Measurements from ENCODE around the gene PTPN20.

The PTPN20 gene

DNA sequence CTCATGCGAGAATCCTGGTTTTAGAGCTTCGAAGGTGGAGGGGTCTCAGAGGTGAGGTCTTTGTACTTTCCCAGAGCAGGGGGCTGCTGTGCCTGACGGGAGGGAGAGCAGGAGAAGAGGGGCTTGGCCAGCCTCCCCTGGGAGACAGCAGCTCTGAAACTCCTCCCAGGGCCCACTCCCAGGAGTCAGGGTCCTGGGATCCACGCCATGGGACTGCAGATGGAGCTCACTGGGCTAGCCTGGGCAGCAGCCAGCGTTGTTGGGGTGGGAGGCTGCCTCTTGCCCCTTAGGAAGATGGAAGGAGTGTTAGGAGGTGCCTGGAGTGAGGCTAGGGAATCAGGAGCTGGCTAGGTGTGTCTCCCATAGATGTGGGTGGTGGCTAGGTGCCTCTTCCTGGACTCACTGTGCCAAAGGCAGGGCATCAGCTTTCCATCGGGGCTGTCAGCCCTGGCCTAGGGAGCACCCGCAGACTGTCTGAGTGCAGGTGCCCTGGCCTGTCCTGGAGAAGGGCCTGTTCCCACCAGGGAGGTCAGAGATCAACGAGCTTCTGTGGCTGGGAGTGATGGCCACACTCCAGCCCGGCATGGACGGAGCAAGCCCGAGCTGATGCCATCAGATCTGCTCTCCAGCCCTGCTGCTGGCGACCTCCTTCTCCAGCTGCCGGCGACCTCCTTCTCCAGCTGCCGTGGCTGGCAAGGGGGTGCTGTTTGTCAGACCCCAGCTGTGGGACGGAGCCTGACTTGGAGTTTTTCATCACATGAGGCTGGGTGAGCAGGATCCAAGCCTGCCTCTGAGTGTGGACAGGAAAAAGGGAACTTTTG, 111.3 kb downstream of the PTPN20 start:
- FAIRE-seq, result no peak

DNA sequence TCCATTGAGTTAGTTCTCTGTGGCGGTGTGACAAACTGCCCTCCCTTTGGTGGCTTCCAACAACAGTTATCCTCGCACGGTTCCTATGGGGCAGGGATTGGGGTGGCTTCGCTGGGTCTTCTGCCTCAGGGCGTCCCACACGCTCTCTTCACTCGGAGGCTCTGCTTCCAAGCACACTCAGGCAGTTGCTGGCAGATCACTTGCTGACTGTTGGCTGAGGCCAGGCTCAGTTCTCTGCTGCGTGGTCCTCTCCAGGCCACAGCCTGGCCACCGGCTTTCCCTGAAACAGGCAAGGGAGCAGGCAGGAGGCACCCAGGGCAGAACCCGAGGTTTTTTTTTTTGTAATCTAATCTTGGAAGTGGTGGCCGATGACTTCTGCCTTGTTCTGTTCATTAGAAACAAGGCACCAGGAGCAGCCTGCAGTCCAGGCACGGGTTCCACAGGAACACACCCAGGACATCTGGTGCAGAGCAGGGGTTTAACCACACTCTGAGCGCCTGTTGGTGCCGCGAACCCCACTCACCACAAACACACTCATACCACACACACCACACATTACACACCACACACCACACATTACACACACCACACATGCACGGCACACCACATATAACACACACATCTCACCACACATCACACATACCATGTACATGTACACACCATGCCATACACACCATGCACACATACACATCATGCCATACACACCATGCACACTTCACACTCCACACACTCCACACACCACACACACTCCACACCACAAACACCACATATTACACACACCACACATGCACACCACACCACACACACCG, 112.2 kb downstream of the PTPN20 start:
- no peak for FAIRE-seq

DNA sequence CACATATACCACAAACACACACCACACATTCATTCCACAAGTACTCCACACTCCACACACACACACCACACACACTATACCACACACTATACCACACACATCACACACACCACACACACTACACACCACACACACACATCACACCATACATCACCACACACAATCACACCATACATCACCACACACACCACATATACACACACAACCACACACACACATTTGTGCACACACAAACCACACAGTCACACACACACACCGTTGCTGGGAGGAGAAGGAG, 112.8 kb downstream of the PTPN20 start:
- no peak for FAIRE-seq

DNA sequence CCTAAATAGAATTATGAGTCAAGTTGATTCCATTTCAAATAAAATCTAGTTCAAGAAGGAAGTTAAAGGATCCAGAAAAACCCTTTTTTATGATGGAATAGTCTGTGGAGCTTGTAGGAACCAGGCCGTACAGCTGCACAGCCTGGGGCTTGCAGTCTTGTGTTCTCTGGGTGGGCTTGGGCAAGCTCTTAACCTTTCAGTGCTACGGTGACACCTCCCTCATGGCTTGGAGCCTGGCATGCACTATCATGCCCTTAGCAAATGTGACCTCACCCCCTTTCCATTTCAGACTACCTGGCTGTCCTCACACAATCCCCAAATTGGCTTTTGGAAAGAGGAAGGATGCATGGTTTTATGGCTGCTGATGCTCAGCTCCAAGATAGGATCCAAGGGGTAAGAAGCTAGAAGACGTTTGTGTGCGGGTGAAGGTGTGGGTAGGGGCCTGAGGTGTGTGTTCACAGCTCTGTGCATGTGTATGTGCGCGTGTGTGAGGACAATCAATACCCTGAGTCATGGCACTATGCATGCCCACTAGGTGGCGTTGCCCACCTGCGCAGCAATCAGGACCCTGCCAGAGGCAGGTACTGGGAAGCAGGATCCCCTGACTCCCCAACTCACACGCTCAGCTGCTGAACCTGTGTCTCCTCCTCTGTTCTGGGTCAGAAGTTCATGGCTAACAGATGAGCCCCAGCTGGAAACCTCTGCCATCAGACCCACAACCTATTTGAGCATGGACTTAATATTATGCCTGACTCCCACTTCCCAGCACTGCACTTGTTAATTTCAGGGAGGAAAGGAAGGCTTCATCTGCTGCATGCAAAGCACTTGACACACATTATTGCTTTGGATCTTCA, 113.4 kb downstream of the PTPN20 start:
- no peak for FAIRE-seq

DNA sequence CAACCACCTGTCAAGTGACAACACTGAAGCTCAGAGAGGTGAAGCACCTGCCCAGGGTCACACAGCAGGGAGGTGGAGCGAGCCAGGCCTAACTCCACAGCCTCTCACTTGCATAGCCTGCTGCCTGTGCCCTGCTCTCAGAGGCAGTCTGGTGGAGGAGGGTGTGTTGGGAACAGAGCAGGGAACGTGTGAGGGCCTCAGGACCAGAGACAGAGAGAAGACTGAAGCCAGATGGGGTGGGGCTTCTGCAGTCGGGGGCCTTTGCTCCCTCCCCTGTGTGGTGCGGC, 114.0 kb downstream of the PTPN20 start:
- FAIRE-seq, result no peak

DNA sequence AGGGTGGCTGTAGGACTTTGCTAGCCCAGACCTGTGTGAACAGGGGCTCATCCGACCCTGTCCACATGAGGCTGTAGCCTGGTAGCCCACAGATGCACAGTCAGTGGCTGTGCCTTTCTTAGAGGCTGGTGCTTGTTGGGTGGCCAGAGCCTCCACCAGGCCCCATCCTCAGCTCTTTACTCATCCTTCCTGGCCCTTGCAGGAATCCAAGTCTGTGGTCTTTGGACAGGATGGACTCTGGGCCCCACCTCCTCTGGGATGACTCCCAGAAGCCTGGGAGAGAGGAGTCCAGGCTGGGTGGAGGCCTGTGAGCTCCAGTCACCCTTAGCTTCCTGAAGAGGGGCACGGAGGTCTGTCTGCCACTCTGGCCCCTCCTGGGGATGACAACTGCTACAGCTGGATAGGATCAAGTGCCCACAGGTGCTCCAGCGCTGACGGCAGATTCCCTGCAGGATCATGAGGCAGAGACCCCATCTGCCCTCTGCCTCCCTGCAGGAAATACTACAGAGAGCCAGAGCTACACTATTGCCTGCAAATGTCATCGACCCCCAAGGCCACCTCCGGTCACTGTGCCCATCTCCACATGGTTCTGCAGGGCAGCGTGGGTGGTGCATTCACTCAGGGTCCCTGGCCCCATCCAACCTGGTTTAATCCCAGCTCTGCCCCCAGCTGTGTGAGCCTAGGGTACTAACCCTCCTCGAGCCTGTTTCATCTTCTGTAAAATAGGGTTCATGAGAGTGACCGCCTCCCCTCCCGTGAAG, 114.5 kb downstream of the PTPN20 start:
- FAIRE-seq, result no peak

DNA sequence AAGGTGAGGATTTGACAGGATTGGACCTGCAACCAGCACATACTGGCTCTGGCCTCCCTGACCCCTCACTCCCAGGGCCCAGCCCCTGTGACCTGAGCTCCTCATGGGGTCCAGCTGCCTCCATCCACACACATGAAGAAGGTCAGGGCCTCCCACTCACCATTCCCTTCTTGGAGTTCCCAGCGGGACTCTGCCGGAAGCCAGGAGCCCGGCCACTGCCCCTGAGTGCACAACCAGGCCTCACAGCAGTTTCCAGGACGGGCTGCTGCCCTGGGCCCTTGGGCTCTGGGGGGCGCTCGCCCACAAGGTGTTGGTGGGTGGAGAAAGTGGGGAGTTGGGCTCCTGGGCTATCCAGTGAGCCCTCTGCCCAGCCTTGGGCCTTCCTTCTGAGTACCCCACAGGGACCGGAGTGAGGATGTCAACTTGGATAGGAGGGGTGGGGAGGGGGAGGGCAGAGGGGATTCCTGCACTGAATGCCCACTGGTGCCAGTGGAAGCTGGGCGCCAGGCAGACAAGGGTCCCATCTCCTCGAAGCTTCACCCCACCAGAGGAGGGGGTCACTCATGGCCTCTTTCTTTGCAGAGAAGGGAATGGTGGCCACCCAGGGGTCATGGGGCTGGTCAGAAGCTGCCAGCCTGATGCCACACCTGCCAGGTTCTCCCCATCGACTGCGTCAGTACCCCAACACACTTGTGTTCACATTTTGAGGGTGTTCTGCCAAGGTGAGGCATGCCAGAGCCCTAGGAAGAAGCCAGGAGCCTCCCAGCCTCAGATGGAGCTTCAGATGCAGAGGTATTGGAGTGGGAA, 115.3 kb downstream of the PTPN20 start:
- FAIRE-seq, result no peak

DNA sequence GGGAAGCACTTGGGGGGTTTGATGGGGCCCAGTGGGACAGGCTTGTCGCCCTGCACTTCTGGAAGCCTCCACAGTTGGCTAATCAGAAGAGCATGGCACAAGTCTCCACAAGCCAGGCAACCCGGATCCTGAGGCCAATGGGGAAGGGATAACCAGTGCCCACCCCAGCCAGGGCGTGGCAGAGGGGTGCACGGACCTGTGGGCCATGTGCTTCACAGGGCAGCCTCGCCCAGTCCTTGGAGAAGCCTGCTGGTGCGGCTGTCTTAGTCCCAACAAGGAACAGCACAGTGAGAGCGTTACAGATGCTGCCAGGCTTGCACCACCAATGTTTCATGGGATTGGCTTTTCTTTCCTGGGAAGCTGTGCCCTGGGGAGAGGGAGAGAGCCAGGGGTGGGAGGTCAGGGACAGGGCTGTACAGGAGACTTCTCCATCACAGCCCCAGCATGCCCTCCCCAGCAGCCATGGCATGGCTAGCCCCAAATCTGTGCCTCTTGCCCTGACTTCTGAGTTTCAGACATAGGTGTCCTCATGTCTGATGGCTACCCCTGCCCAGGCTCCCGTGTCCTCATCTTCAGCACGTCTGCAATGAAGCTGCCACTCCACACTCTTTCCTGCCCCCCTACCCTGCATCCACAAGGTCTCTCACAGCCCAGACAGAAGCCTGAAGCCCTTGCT, 116.0 kb downstream of the PTPN20 start:
- FAIRE-seq, result no peak

DNA sequence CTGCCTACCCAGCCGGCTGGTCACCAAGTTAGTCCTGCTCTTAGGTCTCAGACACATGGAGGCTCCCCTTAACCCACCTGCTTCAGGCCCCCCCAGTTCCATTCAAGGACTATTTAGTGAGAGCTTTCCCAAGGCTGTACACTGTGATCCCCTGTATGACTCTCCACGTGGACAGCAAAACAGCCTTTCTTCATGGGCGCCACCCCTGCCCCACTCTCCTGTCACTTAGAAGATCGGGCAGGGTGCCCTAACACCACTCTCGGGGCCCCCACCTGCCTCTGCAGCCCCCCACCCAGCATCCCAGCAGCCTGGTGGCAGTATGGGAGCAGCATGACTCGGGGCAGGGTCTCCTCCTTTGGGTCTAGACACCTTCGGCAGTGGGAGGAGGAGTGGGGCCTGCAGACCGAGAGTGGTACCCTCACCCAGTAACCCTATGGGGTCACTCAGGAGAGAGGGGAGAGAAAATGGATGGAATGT, 116.6 kb downstream of the PTPN20 start:
- FAIRE-seq, result no peak

DNA sequence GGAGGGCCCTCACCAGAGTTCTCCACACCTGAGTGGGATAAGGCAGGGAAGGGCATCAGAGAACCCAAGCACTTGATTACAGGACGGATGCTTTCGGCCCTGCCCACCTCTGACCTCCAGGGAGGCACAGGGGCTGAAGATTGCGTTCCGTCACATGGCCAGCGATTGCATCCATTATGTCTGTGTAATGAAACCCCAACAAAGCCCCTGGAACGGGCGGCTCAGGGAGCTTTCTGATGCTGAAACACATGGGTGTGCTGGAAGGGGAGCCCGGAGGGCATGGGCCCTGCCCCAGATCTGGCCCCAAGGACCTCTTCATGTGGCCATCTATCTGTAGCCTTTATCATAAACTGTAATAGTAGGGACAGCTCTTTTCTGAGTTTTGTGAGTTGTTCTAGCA, 117.2 kb downstream of the PTPN20 start:
- FAIRE-seq, result no peak

DNA sequence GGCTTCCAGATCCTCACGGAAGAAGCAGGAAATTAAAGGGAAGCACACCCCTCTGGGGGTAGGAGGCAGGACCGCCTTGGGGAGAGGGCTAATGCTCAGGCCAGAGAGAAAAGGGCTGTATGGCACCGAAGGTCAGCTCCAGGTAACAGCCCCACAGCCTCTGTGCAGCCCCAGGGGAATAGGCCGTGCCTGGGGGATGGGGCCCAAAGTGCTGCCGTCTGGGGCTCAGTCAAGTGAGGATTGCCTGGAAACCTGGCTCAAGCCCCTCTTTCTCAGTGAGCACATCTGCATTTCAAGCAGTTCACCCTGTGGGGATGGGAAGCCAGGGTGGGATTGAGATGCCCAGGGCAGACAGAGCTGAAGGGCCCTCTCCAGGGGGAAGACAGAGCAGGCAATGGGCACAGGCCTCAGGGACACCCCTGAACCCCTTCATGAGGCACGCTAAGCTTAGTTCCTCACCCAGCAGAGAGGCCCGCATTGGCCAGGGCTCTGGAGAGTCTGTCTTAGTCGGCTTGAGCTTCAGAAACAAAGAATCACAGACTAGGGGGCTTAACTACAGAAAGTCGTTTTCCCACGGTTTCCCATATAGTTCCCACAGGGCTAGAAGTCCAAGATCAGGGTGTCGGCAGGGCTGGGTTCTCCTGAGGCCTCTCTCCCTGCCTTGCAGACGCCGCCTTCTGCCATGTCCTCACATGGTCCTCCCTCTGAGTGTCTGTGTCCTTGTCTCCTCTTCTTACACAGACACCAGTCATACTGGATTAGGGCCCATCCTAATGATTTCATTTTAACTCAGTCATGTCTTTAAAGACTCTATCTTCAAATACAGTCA, 118.2 kb downstream of the PTPN20 start:
- FAIRE-seq, result no peak

DNA sequence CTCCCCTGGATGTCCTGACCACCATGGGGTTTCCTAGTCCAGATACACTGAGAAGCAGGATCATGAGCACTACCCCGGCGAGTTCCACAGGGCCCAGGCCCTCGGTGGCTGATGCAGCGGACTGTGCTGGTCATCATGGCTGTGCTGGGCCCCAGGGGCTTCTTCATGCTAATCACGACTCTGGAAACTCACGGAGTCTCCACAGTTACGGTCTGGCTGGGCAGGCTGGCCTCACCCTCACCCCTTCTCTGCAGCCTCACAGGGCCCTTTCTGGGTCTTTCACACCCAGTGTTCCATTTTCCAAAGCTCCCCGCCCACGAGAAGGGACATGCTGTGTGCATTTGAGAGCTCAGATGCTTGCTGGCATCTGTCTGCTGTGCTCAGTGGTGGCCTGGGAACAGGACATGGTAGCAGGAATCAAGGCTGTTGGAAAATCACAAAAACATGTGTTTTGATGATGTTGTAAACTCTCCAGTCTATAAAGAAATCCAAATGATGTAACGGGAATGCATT, 119.0 kb downstream of the PTPN20 start:
- FAIRE-seq, result no peak

DNA sequence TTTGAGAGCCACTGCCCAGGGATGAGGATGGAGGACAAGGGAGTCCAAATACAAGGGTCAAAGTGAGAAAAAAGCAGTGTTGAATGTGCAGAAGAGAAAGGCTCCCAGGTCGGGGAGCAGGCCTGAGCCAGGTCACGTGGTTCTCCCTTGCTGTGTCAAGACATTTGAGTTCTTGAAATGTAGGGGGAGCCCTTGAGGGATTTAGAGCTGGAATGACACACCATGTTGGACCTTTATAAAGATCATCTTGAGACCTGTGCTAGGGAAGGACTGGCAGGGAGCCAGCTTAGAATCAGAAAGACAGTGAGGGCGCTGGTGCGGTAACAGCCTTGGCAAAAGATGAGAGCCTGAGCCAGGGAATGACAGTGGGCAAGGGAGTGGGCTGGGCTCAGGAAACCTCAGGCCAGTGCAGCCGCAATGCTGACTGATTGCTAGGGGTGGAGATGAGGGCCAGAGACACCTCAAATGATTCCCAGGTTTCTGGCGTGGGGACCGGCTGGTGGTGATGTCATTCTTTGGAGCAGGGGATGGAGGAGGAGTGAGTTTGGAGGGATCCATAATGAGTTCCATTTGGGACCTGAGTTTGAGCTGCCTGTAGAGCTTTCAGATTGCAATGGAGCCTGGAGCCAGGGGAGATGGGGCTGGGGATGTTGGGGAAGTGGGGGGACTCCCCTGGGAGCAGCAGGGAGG, 120.1 kb downstream of the PTPN20 start:
- no peak for FAIRE-seq

DNA sequence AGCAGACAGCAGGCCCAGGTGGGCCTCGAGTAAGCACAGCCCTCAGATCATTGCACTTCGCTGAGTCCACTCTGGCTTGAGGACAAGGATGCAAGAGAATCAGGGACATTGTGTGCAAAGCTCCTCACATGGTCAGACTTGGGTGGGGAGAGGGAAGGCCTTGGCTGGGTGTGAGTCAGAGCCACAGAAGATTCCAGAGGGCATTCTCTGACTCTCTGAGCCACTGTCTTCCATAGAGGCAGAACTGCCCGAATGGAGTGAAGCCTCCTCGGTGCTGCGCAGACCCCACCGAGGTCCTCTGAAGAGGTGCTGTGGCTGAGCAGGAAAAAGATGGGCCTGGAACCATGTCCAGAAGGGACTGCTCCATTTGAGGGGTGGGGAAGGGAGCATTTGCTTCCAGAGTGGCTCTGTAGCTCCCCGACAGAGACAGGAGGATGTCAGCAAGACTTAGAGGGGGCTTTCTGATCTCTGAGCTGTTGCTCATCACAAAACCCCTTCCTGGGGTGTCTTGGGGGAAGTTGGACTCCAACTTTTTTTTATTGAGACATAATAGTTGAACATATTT, 120.8 kb downstream of the PTPN20 start:
- no peak for FAIRE-seq

DNA sequence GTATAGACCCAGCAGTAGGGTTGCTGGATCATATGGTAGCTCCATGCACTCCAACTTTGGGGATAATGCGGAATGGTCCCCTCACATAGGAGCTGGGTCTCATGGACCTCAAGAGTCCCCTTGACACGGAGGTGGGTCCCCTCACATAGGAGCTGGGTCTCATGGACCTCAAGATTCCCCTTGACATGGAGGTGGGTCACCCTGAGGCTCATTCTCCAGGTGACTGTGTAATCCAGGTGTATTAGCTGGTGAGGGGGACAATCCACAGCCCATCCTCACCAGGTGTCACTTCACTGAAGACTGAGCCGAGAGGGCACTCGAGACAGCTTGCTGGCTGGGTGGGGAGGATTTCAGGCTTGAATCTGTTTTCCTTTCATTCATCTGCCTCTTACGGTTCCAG, 121.9 kb downstream of the PTPN20 start:
- no peak for FAIRE-seq

DNA sequence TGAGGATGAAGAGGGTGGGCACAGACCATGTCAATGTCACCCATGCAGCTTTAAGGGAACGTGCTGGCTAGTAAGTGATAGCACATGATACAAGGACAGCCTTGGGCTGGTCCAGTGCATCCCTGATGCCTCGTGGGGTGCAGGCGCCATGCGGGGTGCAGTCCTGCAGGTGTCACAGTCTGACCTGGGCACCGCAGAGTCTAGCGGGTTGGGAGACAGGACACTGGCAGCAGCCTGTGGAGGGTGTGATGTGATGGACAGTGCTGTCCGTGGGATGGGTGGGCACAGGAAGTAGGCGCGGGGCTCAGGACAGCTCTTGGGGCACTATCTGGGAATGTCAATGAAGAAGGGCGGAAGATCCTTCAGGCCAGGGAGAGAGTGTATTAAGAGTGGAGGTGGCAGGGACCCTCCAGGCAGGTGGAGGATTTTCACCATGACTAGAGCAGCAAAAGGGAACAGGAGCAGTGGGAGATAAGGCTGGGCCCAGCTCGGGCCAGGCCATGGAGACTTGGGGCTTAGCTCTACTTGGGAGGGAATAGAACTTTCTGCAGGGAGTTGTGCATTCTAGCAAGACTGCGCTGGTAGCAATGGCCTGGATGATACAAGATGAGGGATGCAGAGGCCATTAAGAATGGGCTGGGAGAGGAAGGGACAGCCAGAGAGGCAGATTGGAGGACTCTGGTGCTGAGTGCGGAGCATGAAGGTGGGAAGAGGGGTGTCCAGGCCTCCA, 122.5 kb downstream of the PTPN20 start:
- no peak for FAIRE-seq

DNA sequence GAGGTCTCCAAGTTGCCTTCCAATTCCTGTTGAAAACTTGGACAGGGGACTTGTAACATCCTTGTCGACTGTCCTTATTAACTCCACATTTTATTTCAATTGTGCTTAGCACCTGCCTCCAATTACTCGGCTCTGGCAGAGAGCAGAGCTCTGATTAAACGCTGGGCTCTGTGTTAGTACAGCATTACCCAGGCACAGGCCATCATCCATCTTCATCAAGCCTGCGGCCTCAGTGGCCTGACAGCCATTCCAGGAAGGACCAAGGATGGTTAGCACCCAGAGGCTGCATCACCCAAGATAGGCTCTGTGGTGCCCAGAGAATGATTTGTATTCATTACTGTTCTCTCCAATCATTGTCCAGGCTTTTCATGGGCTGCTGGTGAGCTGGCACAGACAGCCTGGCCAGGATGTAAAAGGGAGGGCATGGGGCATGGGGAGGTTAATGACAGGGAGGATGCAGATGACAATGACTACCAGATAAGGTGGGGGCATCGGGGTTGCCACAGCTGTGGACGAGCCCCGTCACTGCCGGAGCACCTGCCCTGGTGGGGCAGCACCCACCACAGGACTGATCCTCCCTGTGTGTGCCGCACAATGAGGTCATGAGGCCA, 123.3 kb downstream of the PTPN20 start:
- no peak for FAIRE-seq
